CD14-positive monocyte (primary cell): Measurements from ENCODE around the gene MYLK2. TPM values are rescaled to one million over a fixed set of nuclear protein-coding genes. Genes with fewer than 3 reads are reported as not detected.

ENCODE experiments used
- DNase-seq, 3 donors: peaks; one replicate each; pipeline ENCODE4 v3.0.0-alpha.2; 2011 to 2022
- H2AFZ ChIP-seq: 2 replicates; pipeline ENCODE4 v1.6.0; 2012; ENCODE audit warnings: mild to moderate bottlenecking, low read depth, low read length, inconsistent platforms; ENCODE audit not compliant: insufficient read depth, poor library complexity, severe bottlenecking
- H3K27ac ChIP-seq, 2 donors: 1 replicate in 1 of 2; 2 replicates in 1 of 2; pipeline ENCODE4 v1.5.1; 2012 to 2013; ENCODE audit warnings: low read length in 2 of 2, control low read depth in 1 of 2, inconsistent platforms in 1 of 2, low read depth in 1 of 2, mild to moderate bottlenecking in 1 of 2
- H3K27me3 ChIP-seq, 2 donors: one replicate each; pipeline versions ENCODE4 v1.6.0 to v1.6.1; 2011 to 2013; ENCODE audit warnings: low read length in 2 of 2; ENCODE audit not compliant: control insufficient read depth in 2 of 2, insufficient read depth in 2 of 2
- H3K36me3 ChIP-seq, 2 donors: replicated peaks in 1 of 2; 1 replicate in 1 of 2; 2 replicates in 1 of 2; pipeline versions ENCODE4 v1.5.1 to v1.6.1; 2012 to 2013; ENCODE audit warnings: low read length in 2 of 2, control low read depth in 1 of 2, inconsistent platforms in 1 of 2, mild to moderate bottlenecking in 1 of 2; ENCODE audit not compliant: insufficient read depth in 2 of 2, control insufficient read depth in 1 of 2
- H3K4me1 ChIP-seq, 2 donors: 1 replicate in 1 of 2; 2 replicates in 1 of 2; pipeline versions ENCODE4 v1.5.1 to v1.6.1; 2012 to 2013; ENCODE audit warnings: low read length in 2 of 2, control low read depth in 1 of 2, inconsistent platforms in 1 of 2, mild to moderate bottlenecking in 1 of 2, moderate library complexity in 1 of 2; ENCODE audit not compliant: insufficient read depth in 2 of 2, control insufficient read depth in 1 of 2
- H3K4me2 ChIP-seq: replicated peaks from 2 replicates; pipeline ENCODE3; 2012; ENCODE audit warnings: low read length, moderate library complexity, mild to moderate bottlenecking; ENCODE audit not compliant: poor library complexity, severe bottlenecking; ENCODE audit errors: extremely low read depth
- H3K4me3 ChIP-seq, 3 experiments: fragments of 200-600 bp in 1 of 3; sonication (generic) in 1 of 3; replicated peaks in 1 of 3; 1 replicate in 2 of 3; 2 replicates in 1 of 3; pipeline ENCODE4 v1.5.1; 2011 to 2013; ENCODE audit warnings: low read length in 3 of 3, mild to moderate bottlenecking in 3 of 3, control low read depth in 2 of 3, low read depth in 2 of 3, inconsistent platforms in 1 of 3, moderate library complexity in 1 of 3
- H3K79me2 ChIP-seq: 2 replicates; pipeline ENCODE4 v1.6.0; 2012; ENCODE audit warnings: mild to moderate bottlenecking, control low read depth, inconsistent platforms, low read length, moderate library complexity; ENCODE audit not compliant: insufficient read depth
- H3K9ac ChIP-seq: 2 replicates; pipeline ENCODE4 v1.6.0; 2017; ENCODE audit warnings: low read length, mild to moderate bottlenecking; ENCODE audit not compliant: insufficient read depth, poor library complexity, severe bottlenecking
- H3K9me3 ChIP-seq, 2 donors: replicated peaks in 1 of 2; 1 replicate in 1 of 2; 2 replicates in 1 of 2; pipeline versions ENCODE4 v1.5.1 to v1.6.1; 2012 to 2013; ENCODE audit warnings: low read length in 2 of 2, control low read depth in 1 of 2; ENCODE audit not compliant: control insufficient read depth in 1 of 2, insufficient read depth in 1 of 2
- H4K20me1 ChIP-seq: 2 replicates; pipeline ENCODE4 v1.6.0; 2012; ENCODE audit warnings: mild to moderate bottlenecking, low read length, control low read depth, moderate library complexity; ENCODE audit not compliant: insufficient read depth
- H3K27ac Mint-ChIP-seq, 7 donors: one replicate each; pipeline ENCODE4 v1.8.0; 2020; ENCODE audit warnings: mild to moderate bottlenecking in 7 of 7, mixed read lengths in 7 of 7, moderate library complexity in 6 of 7, inconsistent platforms in 2 of 7
- H3K27me3 Mint-ChIP-seq, 3 donors: one replicate each; pipeline ENCODE4 v1.8.0; 2021 to 2022; ENCODE audit warnings: low read depth in 3 of 3, mild to moderate bottlenecking in 3 of 3, mixed read lengths in 3 of 3, moderate library complexity in 3 of 3, inconsistent platforms in 1 of 3
- H3K36me3 Mint-ChIP-seq, 2 donors: one replicate each; pipeline ENCODE4 v1.8.0; 2020; ENCODE audit warnings: mixed read lengths in 2 of 2, inconsistent platforms in 1 of 2, mild to moderate bottlenecking in 1 of 2
- H3K4me1 Mint-ChIP-seq: one replicate; pipeline ENCODE4 v1.8.0; 2020; ENCODE audit warnings: mild to moderate bottlenecking, mixed read lengths
- H3K4me3 Mint-ChIP-seq, 2 donors: one replicate each; pipeline ENCODE4 v1.8.0; 2020; ENCODE audit warnings: mild to moderate bottlenecking in 2 of 2, mixed read lengths in 2 of 2, moderate library complexity in 1 of 2
- H3K9me3 Mint-ChIP-seq, 7 donors: one replicate each; pipeline ENCODE4 v1.8.0; 2020 to 2022; ENCODE audit warnings: mixed read lengths in 7 of 7, mild to moderate bottlenecking in 6 of 7, moderate library complexity in 6 of 7, inconsistent platforms in 2 of 7
- WGBS: methylation state at CpG from one replicate; pipeline ENCODE4 v1.1.5; 2013; ENCODE audit warnings: missing lambda C conversion rate; ENCODE audit not compliant: insufficient coverage; 5-methylcytosine and 5-hydroxymethylcytosine counted together
- intact Hi-C, 2 donors: fragments of 100-400 bp; cut with micrococcal nuclease; formaldehyde crosslinking; loops; one replicate each; pipeline versions ENCODE4 v1.15.0 to v1.15.1; 2023
- polyA plus RNA-seq, 3 donors: library from polyadenylated mRNA; depleted of rRNA in 1 of 3; unstranded in 2 of 3; stranded (reverse) in 1 of 3; fragments of 300-500 nt in 2 of 3; fragments of >200 nt in 1 of 3; fragmentation: Illumina TruSeq in 2 of 3; gene quantifications; 1 replicate in 2 of 3; 2 replicates in 1 of 3; pipeline ENCODE4 v1.2.3, GENCODE V29; 2012 to 2021
- TF ChIP-seq, protein P1 (sequence below): fragments of 200-600 bp; IDR thresholded peaks from one replicate; pipeline ENCODE4 v1.8.0; 2022; ENCODE audit warnings: antibody characterized with exemption, mild to moderate bottlenecking

MYLK2 gene
- polyA plus RNA-seq, 3 donors: not detected

DNA sequence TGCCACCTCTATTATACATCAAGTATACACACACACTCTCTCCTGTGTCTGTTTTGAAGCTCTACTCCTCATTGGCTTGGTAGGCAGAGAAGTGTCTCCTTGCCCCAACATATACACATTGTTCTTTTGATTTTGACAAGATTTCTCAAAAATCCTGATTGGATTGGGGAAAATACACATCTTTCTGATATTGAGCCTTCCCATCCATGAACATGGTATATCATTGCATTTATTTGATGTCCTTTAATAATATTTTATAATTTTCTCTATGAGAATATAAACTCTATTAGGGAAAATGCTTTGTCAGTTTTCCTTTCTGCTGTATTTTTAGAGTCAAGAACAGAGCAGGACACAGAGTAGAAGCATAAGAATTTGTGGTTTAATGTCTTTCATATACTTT lies 58.5 kb downstream of the MYLK2 start:
- Histone ChIP-seq H4K20me1 (no peaks in the 10 kb centered on the region), H3K4me2 (no peak overlapping the region), H3K4me1 (peaks cover 8 to 14% of the 10 kb centered on the region in 2 donors), H3K9ac (no peak overlapping the region), H3K4me3 (no peak overlapping the region), H3K36me3 (no peaks in the 10 kb centered on the region), H3K9me3 (no peaks in the 10 kb centered on the region), H3K27me3 (peaks cover 0 to 4% of the 10 kb centered on the region in 2 donors), H2AFZ (no peak overlapping the region), H3K27ac (no peak overlapping the region), H3K79me2 (no peaks in the 10 kb centered on the region)
- Mint-ChIP-seq H3K9me3 (peaks cover 0 to 2% (median 0%) of the 10 kb centered on the region in 7 donors), H3K36me3 (no peaks in the 10 kb centered on the region), H3K4me3 (no peak overlapping the region), H3K27ac (no peak overlapping the region), H3K4me1 (peaks cover 17% of the 10 kb centered on the region), H3K27me3 (peaks cover 7 to 14% (median 9%) of the 10 kb centered on the region in 3 donors)
- TF ChIP-seq, protein P1, sequence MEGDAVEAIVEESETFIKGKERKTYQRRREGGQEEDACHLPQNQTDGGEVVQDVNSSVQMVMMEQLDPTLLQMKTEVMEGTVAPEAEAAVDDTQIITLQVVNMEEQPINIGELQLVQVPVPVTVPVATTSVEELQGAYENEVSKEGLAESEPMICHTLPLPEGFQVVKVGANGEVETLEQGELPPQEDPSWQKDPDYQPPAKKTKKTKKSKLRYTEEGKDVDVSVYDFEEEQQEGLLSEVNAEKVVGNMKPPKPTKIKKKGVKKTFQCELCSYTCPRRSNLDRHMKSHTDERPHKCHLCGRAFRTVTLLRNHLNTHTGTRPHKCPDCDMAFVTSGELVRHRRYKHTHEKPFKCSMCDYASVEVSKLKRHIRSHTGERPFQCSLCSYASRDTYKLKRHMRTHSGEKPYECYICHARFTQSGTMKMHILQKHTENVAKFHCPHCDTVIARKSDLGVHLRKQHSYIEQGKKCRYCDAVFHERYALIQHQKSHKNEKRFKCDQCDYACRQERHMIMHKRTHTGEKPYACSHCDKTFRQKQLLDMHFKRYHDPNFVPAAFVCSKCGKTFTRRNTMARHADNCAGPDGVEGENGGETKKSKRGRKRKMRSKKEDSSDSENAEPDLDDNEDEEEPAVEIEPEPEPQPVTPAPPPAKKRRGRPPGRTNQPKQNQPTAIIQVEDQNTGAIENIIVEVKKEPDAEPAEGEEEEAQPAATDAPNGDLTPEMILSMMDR: no peak
- no peak for DNase-seq
- intact Hi-C loops: loop anchor here in 1 of 2 donors (5.0 kb wide), 1 partner anchor 75 kb away; the partner anchor contains the start of gene PDRG1

DNA sequence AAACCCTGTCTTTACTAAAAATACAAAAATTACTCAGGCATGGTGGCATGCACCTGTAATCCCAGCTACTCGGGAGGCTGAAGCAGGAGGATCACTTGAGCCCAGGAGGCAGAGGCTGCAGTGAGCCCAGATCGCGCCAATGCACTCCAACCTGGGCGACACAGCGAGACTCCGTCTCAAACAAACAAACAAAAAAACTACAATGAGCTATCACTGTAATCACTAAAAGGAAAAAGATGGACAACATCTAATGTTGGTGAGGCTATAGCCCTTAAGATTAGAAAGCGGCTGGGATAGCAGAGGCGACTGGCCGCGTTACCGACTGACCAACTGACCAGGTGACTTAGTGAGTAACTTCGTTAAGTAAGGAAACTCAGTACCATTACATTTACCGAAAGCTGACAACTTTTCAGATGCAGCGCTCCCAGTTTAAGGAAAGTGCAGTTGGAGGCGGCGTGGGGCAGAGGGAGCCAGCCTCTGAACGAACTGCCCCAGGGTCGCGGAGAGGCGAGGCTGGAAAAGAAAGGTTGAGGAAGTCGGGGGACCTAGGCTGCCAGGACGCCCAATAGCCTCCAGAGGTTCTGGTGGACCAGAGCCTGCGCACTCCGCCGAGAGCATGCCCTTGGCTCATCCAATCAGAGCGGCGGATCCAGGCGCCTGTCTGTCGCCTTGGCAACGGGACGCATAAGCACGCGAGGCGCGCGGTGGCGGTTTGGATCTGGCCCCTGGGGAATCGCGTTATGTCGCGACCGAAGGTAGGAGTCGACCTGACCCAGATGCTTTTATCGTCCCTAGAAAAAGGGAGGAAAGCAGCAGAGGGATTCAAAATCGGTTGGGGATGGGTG lies 60.2 kb downstream of the MYLK2 start:
- peaks cover 4 to 6% (median 4%) of the 10 kb centered on the region in 3 donors for H3K27me3 Mint-ChIP-seq
- no peaks in the 10 kb centered on the region for H3K27me3 ChIP-seq
- 8% methylated on average over 33 of the region's 45 CpGs for WGBS
- intact Hi-C loops: loop anchor here in 1 of 2 donors (5.0 kb wide), 1 partner anchor 73 kb away; the partner anchor contains the start of gene PDRG1
- peak overlapping the region; percentile 76 to 95 (median 94) for H3K27ac Mint-ChIP-seq
- peak overlapping the region in 1 of 2 donors; percentile 57 for H3K27ac ChIP-seq
- H3K9me3 ChIP-seq: no peaks in the 10 kb centered on the region
- H3K9me3 Mint-ChIP-seq: peaks cover 0 to 2% (median 0%) of the 10 kb centered on the region in 7 donors
- H3K9ac ChIP-seq: peak overlapping the region; percentile 22
- peak overlapping the region; percentile 45 to 74 (median 49) for H3K4me3 ChIP-seq
- TF ChIP-seq, protein P1: no peak
- no peaks in the 10 kb centered on the region for H3K79me2 ChIP-seq
- peaks cover 17% of the 10 kb centered on the region for H3K4me1 Mint-ChIP-seq
- DNase-seq: peak; percentile 92 to 97 (median 96)
- H2AFZ ChIP-seq: peak overlapping the region; percentile 77
- peaks cover 8 to 14% of the 10 kb centered on the region in 2 donors for H3K4me1 ChIP-seq
- H3K36me3 ChIP-seq: no peaks in the 10 kb centered on the region
- peak overlapping the region; percentile 84 for H3K4me2 ChIP-seq
- no peaks in the 10 kb centered on the region for H4K20me1 ChIP-seq
- H3K4me3 Mint-ChIP-seq: peak overlapping the region; percentile 92 to 96
- H3K36me3 Mint-ChIP-seq: no peaks in the 10 kb centered on the region
